C4-2B (cell line): Measurements from ENCODE around the gene NIPAL3.

Source experiments
- CTCF ChIP-seq: fragments of 450-650 bp; conservative IDR thresholded peaks from 2 replicates; pipeline ENCODE4 v1.5.1; 2017; ENCODE audit warnings: mild to moderate bottlenecking
- ZFX ChIP-seq: fragments of 450-650 bp; IDR thresholded peaks from 2 replicates; pipeline ENCODE4 v1.6.1; 2017

DNA sequence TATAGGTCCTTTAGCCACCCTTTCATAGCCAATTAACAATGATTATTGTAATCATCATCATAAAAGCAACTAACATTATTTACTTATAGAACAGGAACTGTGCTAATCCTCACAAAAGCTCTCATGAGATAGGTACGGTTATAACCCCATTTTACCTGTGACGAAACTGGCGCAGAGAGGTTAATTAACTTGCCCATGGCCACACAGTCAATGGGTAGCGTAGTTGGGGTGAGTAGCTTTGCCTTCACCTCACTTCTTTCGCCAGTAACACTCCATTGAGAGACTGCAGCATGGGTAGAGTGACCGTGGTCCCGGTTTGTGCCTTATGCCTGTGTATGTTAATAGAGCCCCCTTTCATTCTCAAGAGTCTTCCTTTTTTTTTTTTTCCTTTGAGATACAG is 10.3 kb downstream of the NIPAL3 start:
- TF ChIP-seq CTCF (no peak), ZFX (no peak)
